GM20431 (cell line): ENCODE measurements around the gene FYCO1.

Experiments
- in situ Hi-C: fragments of 300-500 bp; cut with MseI, MboI; formaldehyde crosslinking; loops from one replicate; pipeline ENCODE4 v1.15.0; 2020; ENCODE audit warnings: low sequenced_read_pairs; ENCODE audit not compliant: unreplicated experiment

Gene FYCO1

GRCh38 chr3:45927881-45928280, 67.7 kb downstream of the FYCO1 start:
- in situ Hi-C loops, result loop anchor here (10.0 to 25.0 kb wide), 3 partner anchors 163 to 416 kb away; partner anchors contain the start of gene CCR1

GRCh38 chr3:45923755-45924154, 71.9 kb downstream of the FYCO1 start:
- in situ Hi-C loops, result loop anchor here (10.0 kb wide), 1 partner anchor 159 kb away; no protein-coding TSS in a partner anchor

DNA sequence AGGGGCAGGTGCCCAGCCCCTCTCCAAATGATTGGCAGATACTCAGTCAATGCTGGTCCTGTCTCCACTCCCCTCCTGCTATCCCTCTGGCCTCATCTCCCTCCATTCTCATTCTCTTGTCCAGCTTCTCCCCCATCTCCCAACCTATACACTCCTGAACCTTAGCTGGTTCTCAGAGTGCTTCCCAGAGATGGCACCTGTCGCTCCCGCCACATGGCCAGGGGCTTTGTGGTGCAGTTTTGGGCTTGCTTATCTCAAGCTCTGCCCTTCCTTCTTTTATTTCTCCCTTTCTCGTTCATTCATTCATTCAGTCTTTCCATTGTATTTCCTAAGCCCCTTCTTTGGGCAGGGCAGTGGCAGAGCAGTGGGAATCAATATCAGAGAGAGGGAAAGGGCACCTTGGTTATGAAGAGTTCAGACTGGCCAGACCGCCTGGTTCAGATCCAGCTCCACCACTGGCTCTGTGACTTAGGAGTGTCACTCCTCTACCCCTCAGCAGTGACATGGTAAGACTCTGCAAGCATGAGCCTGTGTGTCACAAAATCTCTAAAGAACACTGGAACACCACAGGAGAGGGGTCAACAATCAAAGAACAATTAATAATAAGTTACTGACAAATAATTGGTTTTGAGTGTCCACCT, 72.6 kb downstream of the FYCO1 start:
- in situ Hi-C loops, result loop anchor here (10.0 kb wide), 1 partner anchor 158 kb away; no protein-coding TSS in a partner anchor

DNA sequence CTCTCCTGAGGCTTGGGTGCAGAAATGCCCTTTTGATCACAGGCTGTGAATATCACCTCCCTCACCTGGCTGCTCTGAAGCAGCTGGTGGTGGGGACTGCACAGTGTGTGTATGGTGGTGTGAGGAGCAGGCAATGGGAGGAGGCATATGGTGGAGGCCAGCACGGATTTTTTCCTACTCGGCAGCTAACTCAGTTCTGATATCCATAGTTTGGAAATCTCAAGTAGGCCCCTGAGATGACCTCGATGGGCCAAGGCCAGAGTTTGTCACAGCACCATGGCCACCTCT, 73.6 kb downstream of the FYCO1 start:
- in situ Hi-C loops, result loop anchor here (10.0 kb wide), 1 partner anchor 157 kb away; no protein-coding TSS in a partner anchor

GRCh38 chr3:45921158-45922038, 74.2 kb downstream of the FYCO1 start:
- in situ Hi-C loops, result loop anchor here (10.0 kb wide), 1 partner anchor 157 kb away; no protein-coding TSS in a partner anchor

- in situ Hi-C loops, result no loop called here
Measured at GRCh38 chr3:45917146-45917898, 78.3 kb downstream of the FYCO1 start.

DNA sequence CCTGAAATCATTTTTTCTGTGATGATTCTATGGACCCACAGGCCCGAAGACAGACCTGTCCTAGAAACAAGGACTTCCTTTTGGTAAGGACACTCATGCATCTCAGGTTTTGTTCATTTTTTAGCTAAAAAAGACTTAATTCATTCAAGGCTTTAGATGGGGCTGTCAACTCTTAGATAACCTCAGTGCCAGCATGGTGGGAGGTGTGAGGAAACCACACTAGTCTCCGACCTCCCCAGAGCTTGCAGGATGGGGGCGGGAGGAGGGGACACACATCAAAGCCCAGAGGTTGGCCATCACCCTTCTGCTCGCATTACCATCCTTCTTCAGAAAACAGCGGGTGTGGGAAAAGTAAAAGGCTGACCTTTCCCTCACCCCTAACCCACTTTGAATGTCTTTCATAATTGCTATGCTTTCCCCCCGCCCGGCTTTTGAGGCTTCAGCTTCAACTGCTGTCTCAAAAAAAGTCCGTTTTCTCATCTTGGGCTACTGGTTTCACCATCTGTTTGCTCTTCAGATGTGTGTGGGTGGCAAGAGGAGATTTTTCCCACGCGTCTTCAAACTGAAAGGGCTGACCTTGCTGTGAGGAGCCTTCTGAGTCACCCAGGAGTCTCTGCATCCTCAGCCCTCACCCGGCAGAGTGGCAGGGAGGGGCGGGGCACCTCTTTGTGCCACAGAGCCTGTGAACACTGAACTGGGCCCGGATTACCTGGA, 79.9 kb downstream of the FYCO1 start:
- in situ Hi-C loops, result no loop called here

GRCh38 chr3:45915059-45915439, 80.6 kb downstream of the FYCO1 start:
- in situ Hi-C loops, result no loop called here

DNA sequence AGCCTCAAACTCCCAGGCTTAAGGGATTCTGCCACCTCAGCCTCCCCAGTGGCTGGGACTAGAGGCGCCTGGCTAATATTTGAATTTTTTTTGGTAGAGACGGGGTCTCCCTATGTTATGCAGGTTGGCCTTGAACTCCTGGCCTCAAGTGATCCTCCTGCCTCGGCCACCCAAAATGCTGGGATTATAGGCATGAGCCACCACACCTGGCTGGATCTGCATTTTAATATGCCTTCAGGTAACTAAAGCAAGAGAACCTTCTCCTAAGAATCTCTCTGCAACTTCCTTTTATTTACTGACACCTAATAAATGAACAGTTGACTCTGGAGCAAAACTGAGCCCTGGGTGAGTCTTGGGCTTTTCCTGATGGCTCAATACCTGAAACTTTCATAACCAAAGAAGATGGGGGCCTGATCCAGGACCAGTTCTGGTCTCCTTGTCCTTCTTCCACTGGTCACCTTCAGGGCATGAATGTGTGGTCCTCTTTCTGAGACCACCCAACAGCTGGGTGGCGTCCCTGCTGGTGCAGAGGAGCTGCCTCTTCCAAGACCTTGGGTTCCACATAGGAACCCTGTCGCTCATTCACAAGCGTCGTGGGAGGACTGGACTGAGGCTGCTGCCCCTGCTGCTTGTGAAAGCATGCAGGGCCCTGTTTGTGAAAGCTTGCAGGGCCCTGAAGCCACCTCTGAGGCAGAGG, 81.1 kb downstream of the FYCO1 start:
- in situ Hi-C loops, result no loop called here

GRCh38 chr3:45912435-45912834, 83.2 kb downstream of the FYCO1 start:
- in situ Hi-C loops, result no loop called here

DNA sequence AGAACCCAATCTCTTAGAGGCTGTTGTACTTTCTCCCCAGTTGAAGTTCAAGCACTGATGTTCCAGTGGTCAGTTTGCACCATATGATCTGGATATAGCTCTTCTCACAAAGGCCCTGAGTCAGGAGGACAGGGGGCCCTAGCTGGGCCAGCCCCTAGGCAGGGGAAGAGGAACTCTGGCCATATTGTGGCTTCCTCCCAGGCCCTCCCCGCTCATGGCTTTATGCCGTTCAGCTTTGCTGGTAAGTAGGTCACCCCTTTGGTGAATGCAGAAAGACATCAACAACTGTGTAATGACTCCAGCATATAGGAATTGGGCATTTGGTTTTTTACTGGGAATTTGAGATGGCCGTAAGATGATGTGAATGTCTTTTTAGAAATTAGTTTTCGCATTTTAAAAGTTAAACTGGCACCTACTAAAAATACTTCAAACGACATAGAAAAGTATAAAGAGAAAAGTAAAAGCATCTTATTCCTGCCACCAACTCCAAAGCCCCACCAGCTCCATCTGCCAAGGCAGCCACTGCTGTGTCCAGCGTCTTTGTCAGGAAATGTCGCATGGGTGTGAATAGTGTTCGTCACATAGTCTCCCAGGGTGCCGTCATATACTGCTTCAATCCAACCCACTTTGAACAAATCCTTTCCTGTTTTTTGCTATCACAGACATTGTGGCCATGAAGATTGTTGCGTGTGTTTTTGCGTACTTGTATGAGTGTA, 84.0 kb downstream of the FYCO1 start:
- in situ Hi-C loops, result no loop called here

DNA sequence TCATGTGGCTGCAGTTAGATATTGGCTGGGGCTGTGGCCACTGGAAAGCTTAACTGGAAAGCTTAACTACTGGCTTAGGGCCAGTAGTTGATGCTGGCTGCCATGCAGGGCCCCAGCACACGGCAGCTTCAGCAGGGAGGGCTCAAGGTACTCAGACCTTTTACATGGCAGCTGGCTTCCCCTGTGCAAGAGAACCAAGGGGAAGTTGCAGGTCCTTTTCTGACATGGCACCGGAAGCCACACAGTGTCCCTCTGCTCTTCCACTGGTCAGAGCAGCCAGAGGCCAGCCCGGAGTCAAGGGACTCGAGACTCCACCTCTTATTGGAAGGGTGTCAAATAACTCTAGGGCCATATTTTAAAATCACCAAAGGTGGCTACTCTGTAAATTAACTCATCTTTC, 84.7 kb downstream of the FYCO1 start:
- in situ Hi-C loops, result no loop called here

DNA sequence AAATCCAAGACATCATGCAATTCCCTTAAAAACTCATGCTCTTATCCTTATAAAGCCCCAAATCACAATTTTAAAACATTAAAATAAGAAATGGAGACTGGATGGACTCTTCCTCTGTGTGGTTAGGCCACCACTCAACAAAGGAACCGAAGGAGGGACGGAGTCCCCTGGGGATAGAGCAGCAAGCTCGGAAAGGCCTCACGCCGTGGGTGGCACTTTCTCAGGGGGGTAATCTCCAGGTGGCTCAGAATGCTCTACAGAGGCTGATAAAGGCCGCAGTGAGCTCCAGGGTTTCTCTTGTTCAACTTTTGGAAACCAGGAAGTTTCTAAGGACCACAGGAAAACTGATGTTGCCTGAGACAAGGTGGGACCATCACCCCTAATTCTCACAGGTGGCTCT, 86.1 kb downstream of the FYCO1 start:
- in situ Hi-C loops, result no loop called here

DNA sequence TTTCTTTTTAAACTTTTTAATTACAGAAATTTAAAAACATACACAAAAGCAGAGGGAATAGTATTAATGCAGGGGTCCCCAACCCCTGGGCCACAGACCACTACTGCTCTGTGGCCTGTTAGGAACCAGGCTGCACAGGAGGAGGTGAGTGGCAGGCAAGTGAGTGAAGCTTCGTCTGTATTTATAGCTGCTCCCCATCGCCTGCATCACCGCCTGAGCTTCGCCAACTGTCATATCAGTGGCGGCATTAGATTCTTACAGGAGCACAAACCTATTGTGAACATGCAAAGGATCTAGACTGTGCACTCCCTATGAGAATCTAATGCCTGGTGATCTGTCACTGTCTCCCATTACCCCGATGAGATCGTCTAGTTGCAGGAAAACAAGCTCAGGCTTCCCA, 86.9 kb downstream of the FYCO1 start:
- in situ Hi-C loops, result no loop called here

- in situ Hi-C loops, result no loop called here
Measured at GRCh38 chr3:45907769-45908705, 87.6 kb downstream of the FYCO1 start.

- in situ Hi-C loops, result no loop called here
Measured at GRCh38 chr3:45906681-45907407, 88.8 kb downstream of the FYCO1 start.

GRCh38 chr3:45905755-45906154, 89.9 kb downstream of the FYCO1 start:
- in situ Hi-C loops, result no loop called here
